HepG2 (cell line): ENCODE data around the gene PLEKHA3. TPM values are rescaled to one million over a fixed set of nuclear protein-coding genes. Genes with fewer than 3 reads are reported as not detected.

ENCODE experiments used
- ATF7 ChIP-seq, 2 experiments: fragments of 450-650 bp in 1 of 2; sonication (generic) in 1 of 2; formaldehyde crosslinking in 1 of 2; IDR thresholded peaks; 2 replicates each; pipeline versions ENCODE4 v1.4.0 to v1.6.1; 2016 to 2020; ENCODE audit warnings: antibody characterized with exemption in 1 of 2, mild to moderate bottlenecking in 1 of 2, missing genetic modification reagents in 1 of 2
- BCL3 ChIP-seq: sonication (generic); formaldehyde crosslinking; IDR thresholded peaks from 2 replicates; pipeline ENCODE4 v1.5.1; 2020; ENCODE audit warnings: mild to moderate bottlenecking, missing genetic modification reagents, moderate library complexity
- CSRNP2 ChIP-seq: sonication (generic); formaldehyde crosslinking; conservative IDR thresholded peaks from 2 replicates; pipeline ENCODE4 v1.8.0; 2022; ENCODE audit warnings: low read depth, missing genetic modification reagents
- GABPA ChIP-seq, 2 experiments: IDR thresholded peaks; 2 replicates each; pipeline ENCODE4 v1.6.1; 2011 to 2016; ENCODE audit warnings: low read depth in 2 of 2, low read length in 1 of 2, missing biosample characterization in 1 of 2, missing genetic modification characterization in 1 of 2
- HMGA1 ChIP-seq: sonication (generic); formaldehyde crosslinking; conservative IDR thresholded peaks from 2 replicates; pipeline ENCODE4 v1.4.0; 2020; ENCODE audit warnings: missing genetic modification reagents
- HNRNPLL ChIP-seq: fragments of 200-400 bp; formaldehyde crosslinking; IDR thresholded peaks from 2 replicates; pipeline ENCODE4 v1.6.1; 2017; ENCODE audit warnings: mild to moderate bottlenecking, low read depth, low read length; ENCODE audit not compliant: poor library complexity, severe bottlenecking
- KLF16 ChIP-seq, 2 experiments: sonication (generic) in 1 of 2; formaldehyde crosslinking in 1 of 2; IDR thresholded peaks; 2 replicates each; pipeline versions ENCODE4 v1.6.1 to v1.8.0; 2016 to 2023; ENCODE audit warnings: missing genetic modification reagents in 2 of 2, missing compliant biosample characterization in 1 of 2
- MAX ChIP-seq: IDR thresholded peaks from 2 replicates; pipeline ENCODE4 v1.6.1; 2012; ENCODE audit warnings: inconsistent platforms
- MIER2 ChIP-seq: IDR thresholded peaks from 2 replicates; pipeline ENCODE4 v1.6.1; 2016; ENCODE audit warnings: missing biosample characterization, missing genetic modification reagents
- NAIF1 ChIP-seq: sonication (generic); formaldehyde crosslinking; IDR thresholded peaks from 2 replicates; pipeline ENCODE4 v1.5.0; 2020; ENCODE audit warnings: mild to moderate bottlenecking, missing genetic modification reagents, borderline replicate concordance
- SCMH1 ChIP-seq: sonication (generic); formaldehyde crosslinking; IDR thresholded peaks from 2 replicates; pipeline ENCODE4 v1.9.0; 2021; ENCODE audit warnings: missing genetic modification reagents, mild to moderate bottlenecking, borderline replicate concordance
- SMYD3 ChIP-seq: sonication (generic); formaldehyde crosslinking; IDR thresholded peaks from 2 replicates; pipeline ENCODE4 v1.8.1; 2023; ENCODE audit warnings: mild to moderate bottlenecking, missing genetic modification reagents
- TFE3 ChIP-seq: IDR thresholded peaks from 2 replicates; pipeline ENCODE4 v1.6.1; 2016
- THAP9 ChIP-seq: sonication (generic); formaldehyde crosslinking; IDR thresholded peaks from 2 replicates; pipeline ENCODE4; 2020; ENCODE audit warnings: missing genetic modification reagents, mild to moderate bottlenecking, borderline replicate concordance
- WIZ ChIP-seq: sonication (generic); formaldehyde crosslinking; IDR thresholded peaks from 2 replicates; pipeline ENCODE4 v1.5.1; 2020; ENCODE audit warnings: mild to moderate bottlenecking, missing genetic modification reagents
- YEATS2 ChIP-seq: sonication (generic); formaldehyde crosslinking; IDR thresholded peaks from 2 replicates; pipeline ENCODE4 v1.4.0; 2020; ENCODE audit warnings: missing genetic modification reagents, borderline replicate concordance
- ZMYM2 ChIP-seq: sonication (generic); formaldehyde crosslinking; IDR thresholded peaks from 2 replicates; pipeline ENCODE4 v1.8.0; 2022; ENCODE audit warnings: mild to moderate bottlenecking, missing genetic modification reagents
- ZNF256 ChIP-seq: sonication (generic); formaldehyde crosslinking; conservative IDR thresholded peaks from 2 replicates; pipeline ENCODE4 v1.4.0; 2020; ENCODE audit warnings: missing genetic modification reagents
- ZNF335 ChIP-seq: sonication (generic); formaldehyde crosslinking; IDR thresholded peaks from 2 replicates; pipeline ENCODE4 v1.4.0; 2020; ENCODE audit warnings: missing genetic modification reagents
- ZNF749 ChIP-seq: sonication (generic); formaldehyde crosslinking; IDR thresholded peaks from 2 replicates; pipeline ENCODE4 v1.8.0; 2022; ENCODE audit warnings: mild to moderate bottlenecking, missing genetic modification reagents, moderate library complexity, borderline replicate concordance
- polyA plus RNA-seq, 8 experiments: library from polyadenylated mRNA; depleted of rRNA in 3 of 8; stranded (reverse) in 7 of 8; unstranded in 1 of 8; fragments of >200 nt; fragmentation: Illumina TruSeq in 4 of 8; extraction: Trizol in 4 of 8; gene quantifications; 2 replicates each; pipeline versions ENCODE4 v1.2.1 to v1.2.3, GENCODE V29; 2011 to 2016; ENCODE audit warnings: low read depth in 4 of 8, missing spikeins in 1 of 8, mixed read lengths in 1 of 8; ENCODE audit not compliant: insufficient read depth in 1 of 8
- total RNA-seq, 5 experiments: library from RNA; depleted of rRNA; stranded (reverse); fragments of >200 nt; fragmentation: Illumina TruSeq; extraction: Trizol; gene quantifications; 2 replicates each; pipeline ENCODE4 v1.2.3, GENCODE V29; 2016; ENCODE audit warnings: low read depth in 1 of 5

PLEKHA3 gene
- total and polyA plus RNA-seq, 2 of the 13 experiments (the other 11 are each of a cell fraction or from before 2014, with no cell fraction given): 11.7 to 23.1 TPM

- TF ChIP-seq BCL3: peak; percentile 89
- peak; percentile 40; the same call in 1 of the 2 replicates for TF ChIP-seq TFE3 (CRISPR knock-in tag)
- no peak for TF ChIP-seq GABPA (IDR thresholded peaks at IDR 0.05; ENCODE audit: low read depth, low read length)
- TF ChIP-seq GABPA (CRISPR knock-in tag; IDR thresholded peaks at IDR 0.05; ENCODE audit: low read depth): peak; percentile 15; the same call in 1 of the 2 replicates
- peak; percentile 90; the same call in 1 of the 2 replicates for TF ChIP-seq ZNF256 (CRISPR knock-in tag)
- peak; percentile 93 for TF ChIP-seq HNRNPLL
- no peak for TF ChIP-seq HMGA1
- no peak; the same call in none of the 2 replicates for TF ChIP-seq NAIF1 (CRISPR knock-in tag)
- peak in 1 of 2 experiments; percentile 98; a peak in 2 of 4 replicates for TF ChIP-seq KLF16 (CRISPR knock-in tag; IDR thresholded peaks at IDR 0.05)
- TF ChIP-seq ZMYM2: no peak
- peak; percentile 74; the same call in 1 of the 2 replicates for TF ChIP-seq WIZ
- TF ChIP-seq THAP9 (CRISPR knock-in tag): peak; percentile 45; the same call in 1 of the 2 replicates
- TF ChIP-seq ZNF749 (CRISPR knock-in tag): peak; percentile 89; the same call in 1 of the 2 replicates
- peak; percentile 92 for TF ChIP-seq YEATS2 (CRISPR knock-in tag)
- 0 out of 2 replicates have a peak, but pooled peaks have one; percentile 37 for TF ChIP-seq ZNF335 (CRISPR knock-in tag)
- no peak for TF ChIP-seq CSRNP2
- no peak for TF ChIP-seq ATF7 (IDR thresholded peaks at IDR 0.05)
- TF ChIP-seq ATF7 (CRISPR knock-in tag; IDR thresholded peaks at IDR 0.05): peak; percentile 58; the same call in 1 of the 2 replicates
- peak; percentile 90 for TF ChIP-seq MAX
- peak; percentile 65; the same call in 1 of the 2 replicates for TF ChIP-seq SMYD3 (CRISPR knock-in tag)
- TF ChIP-seq MIER2 (CRISPR knock-in tag): no peak
- no peak for TF ChIP-seq SCMH1 (CRISPR knock-in tag)
Measured at GRCh38 chr2:178450774-178451525, 29.3 kb upstream of the PLEKHA3 start, which contains the start of the genes PJVK and PRKRA (continued).
